ENCODE results near the gene PLXNA2. TPM values are rescaled to one million over a fixed set of nuclear protein-coding genes. Genes with fewer than 3 reads are reported as not detected.

Gene PLXNA2
- total RNA-seq, 1 donor from 2014 or later, result 0.82 TPM

DNA sequence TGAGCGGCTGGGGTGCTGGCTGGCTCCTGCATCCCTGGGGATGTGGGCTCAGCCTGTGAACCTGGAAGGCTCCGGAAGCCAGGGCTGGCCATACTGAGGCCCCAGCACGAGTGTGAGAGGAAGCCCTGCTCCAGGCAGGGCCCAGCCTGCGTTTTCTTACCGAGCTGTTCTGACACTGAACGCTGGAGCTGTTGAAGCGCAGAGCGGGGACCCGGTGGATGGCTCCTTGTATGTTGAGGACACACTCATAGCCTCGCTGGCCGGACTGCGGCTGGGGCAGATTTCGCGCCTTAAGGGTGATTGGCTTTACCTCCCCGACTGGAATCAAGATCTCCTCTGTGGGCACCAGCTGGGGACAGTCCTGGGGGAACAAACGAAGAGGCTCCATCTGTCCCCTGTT is 160.0 kb downstream of the PLXNA2 start:
- peaks cover 17% of the 10 kb centered on the region for H3K4me1 Mint-ChIP-seq
- no peak for DNase-seq
- CTCF ChIA-PET, result no interaction called here
- no peaks in the 10 kb centered on the region for H3K9me3 Mint-ChIP-seq
- H3K27ac Mint-ChIP-seq, result no peak overlapping the region
- intact Hi-C loops (cut with micrococcal nuclease), result no loop called here
- POLR2A ChIA-PET, result no interaction called here
- no peak overlapping the region for H3K4me3 Mint-ChIP-seq
- H3K36me3 Mint-ChIP-seq (ENCODE audit: low read depth), result no peaks in the 10 kb centered on the region
- TF ChIP-seq, protein P1, sequence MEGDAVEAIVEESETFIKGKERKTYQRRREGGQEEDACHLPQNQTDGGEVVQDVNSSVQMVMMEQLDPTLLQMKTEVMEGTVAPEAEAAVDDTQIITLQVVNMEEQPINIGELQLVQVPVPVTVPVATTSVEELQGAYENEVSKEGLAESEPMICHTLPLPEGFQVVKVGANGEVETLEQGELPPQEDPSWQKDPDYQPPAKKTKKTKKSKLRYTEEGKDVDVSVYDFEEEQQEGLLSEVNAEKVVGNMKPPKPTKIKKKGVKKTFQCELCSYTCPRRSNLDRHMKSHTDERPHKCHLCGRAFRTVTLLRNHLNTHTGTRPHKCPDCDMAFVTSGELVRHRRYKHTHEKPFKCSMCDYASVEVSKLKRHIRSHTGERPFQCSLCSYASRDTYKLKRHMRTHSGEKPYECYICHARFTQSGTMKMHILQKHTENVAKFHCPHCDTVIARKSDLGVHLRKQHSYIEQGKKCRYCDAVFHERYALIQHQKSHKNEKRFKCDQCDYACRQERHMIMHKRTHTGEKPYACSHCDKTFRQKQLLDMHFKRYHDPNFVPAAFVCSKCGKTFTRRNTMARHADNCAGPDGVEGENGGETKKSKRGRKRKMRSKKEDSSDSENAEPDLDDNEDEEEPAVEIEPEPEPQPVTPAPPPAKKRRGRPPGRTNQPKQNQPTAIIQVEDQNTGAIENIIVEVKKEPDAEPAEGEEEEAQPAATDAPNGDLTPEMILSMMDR (IDR thresholded peaks at IDR 0.05), result no peak
- no peaks in the 10 kb centered on the region for H3K27me3 Mint-ChIP-seq
- ATAC-seq (ENCODE audit: low read depth), result no peak

DNA sequence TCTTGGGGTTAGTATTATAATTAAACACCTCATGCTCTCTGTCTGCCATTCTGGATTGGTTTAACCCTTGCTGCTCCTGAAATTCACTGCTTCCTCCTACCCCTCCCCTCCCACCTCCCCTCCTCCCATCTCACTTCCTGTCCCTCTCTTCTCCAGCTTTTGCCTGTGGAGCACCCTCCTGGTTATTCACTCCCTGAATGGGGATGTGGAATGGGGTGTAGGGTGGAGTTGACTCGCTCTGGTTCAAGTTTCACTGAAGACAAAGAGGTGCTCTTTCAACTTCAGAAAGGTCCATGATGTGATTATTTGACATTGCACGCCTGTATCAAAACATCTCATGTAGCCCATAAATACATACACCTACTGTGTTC is 160.5 kb downstream of the PLXNA2 start:
- TF ChIP-seq, protein P1 (IDR thresholded peaks at IDR 0.05), result no peak
- Mint-ChIP-seq H3K36me3 (ENCODE audit: low read depth) (no peaks in the 10 kb centered on the region), H3K27ac (no peak overlapping the region), H3K27me3 (no peaks in the 10 kb centered on the region), H3K4me1 (peaks cover 17% of the 10 kb centered on the region), H3K9me3 (no peaks in the 10 kb centered on the region), H3K4me3 (no peak overlapping the region)
- ATAC-seq (ENCODE audit: low read depth) (no peak), DNase-seq (no peak)
- intact Hi-C loops (cut with micrococcal nuclease), result no loop called here
- POLR2A ChIA-PET, result no interaction called here
- CTCF ChIA-PET, result no interaction called here

GRCh38 chr1:208083016-208083714 is 161.0 kb downstream of the PLXNA2 start:
- no peak for DNase-seq
- POLR2A ChIA-PET, result no interaction called here
- no peak for ATAC-seq (ENCODE audit: low read depth)
- TF ChIP-seq, protein P1 (IDR thresholded peaks at IDR 0.05), result no peak
- intact Hi-C loops (cut with micrococcal nuclease), result no loop called here
- Mint-ChIP-seq H3K4me1 (peaks cover 17% of the 10 kb centered on the region), H3K27ac (no peak overlapping the region), H3K36me3 (ENCODE audit: low read depth) (no peaks in the 10 kb centered on the region), H3K27me3 (no peaks in the 10 kb centered on the region), H3K9me3 (no peaks in the 10 kb centered on the region), H3K4me3 (no peak overlapping the region)
- CTCF ChIA-PET, result no interaction called here

DNA sequence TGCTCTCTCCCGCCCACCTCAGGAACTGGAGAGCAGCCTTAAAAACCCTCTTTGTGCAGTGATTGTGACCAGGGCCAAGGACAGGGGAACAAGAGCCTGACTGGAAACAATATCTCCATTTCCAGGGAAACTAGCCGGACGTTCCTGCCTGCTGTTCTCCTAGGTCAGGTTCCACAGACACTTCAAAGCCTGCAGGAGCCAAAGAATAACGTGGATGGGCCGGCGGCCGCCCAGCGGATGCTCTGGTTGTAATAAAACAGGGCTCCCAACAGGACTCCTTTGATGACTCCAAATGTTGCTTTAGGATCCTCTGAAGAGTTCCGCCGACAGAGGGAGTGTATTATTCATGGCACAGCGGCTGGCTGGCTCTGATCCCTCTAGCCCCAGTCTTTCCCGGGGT is 162.2 kb downstream of the PLXNA2 start:
- no peak for ATAC-seq (ENCODE audit: low read depth)
- CTCF ChIA-PET, result no interaction called here
- intact Hi-C loops (cut with micrococcal nuclease), result no loop called here
- POLR2A ChIA-PET, result no interaction called here
- TF ChIP-seq, protein P1 (IDR thresholded peaks at IDR 0.05), result no peak
- Mint-ChIP-seq H3K4me3 (no peak overlapping the region), H3K4me1 (peaks cover 14% of the 10 kb centered on the region), H3K36me3 (ENCODE audit: low read depth) (no peaks in the 10 kb centered on the region), H3K9me3 (no peaks in the 10 kb centered on the region), H3K27ac (no peak overlapping the region), H3K27me3 (peaks cover 2% of the 10 kb centered on the region)
- DNase-seq, result no peak

GRCh38 chr1:208080396-208081286 is 163.5 kb downstream of the PLXNA2 start:
- no peak for ATAC-seq (ENCODE audit: low read depth)
- Mint-ChIP-seq H3K36me3 (ENCODE audit: low read depth) (no peaks in the 10 kb centered on the region), H3K27me3 (peaks cover 2% of the 10 kb centered on the region), H3K9me3 (no peaks in the 10 kb centered on the region), H3K4me1 (peaks cover 1% of the 10 kb centered on the region), H3K27ac (no peak overlapping the region), H3K4me3 (no peak overlapping the region)
- POLR2A ChIA-PET, result no interaction called here
- TF ChIP-seq, protein P1 (IDR thresholded peaks at IDR 0.05), result no peak
- CTCF ChIA-PET, result interaction anchor here (1.0 kb wide), 1 partner anchor 12 kb away, joined by 3 read pairs; no protein-coding TSS in a partner anchor
- intact Hi-C loops (cut with micrococcal nuclease), result no loop called here
- no peak for DNase-seq

Data from activated B cell treated with CpG ODN at 0.5 μM for 24 hours (primary cell).